Neural cell (in vitro differentiated cells): ENCODE measurements around the gene ST3GAL5. TPM values are rescaled to one million over a fixed set of nuclear protein-coding genes. Genes with fewer than 3 reads are reported as not detected.
"Not testable (repeated sequence)": the region's sequence is repeated elsewhere in the genome, so short reads cannot be mapped to it uniquely, and the experiment has no call there.

Source experiments
- H2AFZ ChIP-seq: fragments of 200-600, 300-800 bp; sonication (generic), shearing (Covaris generic); 2 replicates; pipeline ENCODE4 v1.6.0; 2014; ENCODE audit warnings: low read depth, mild to moderate bottlenecking, antibody characterized with exemption, low read length, moderate library complexity
- H3F3A ChIP-seq: fragments of 200-600 bp; shearing (Covaris generic); 2 replicates; pipeline ENCODE4 v1.6.1; 2016; ENCODE audit warnings: mild to moderate bottlenecking, moderate library complexity, mixed read lengths, antibody characterized with exemption, low read length; ENCODE audit not compliant: insufficient read depth, poor library complexity, severe bottlenecking
- H3K27ac ChIP-seq: fragments of 200-600, 300-800 bp; sonication (generic), shearing (Covaris generic); 2 replicates; pipeline ENCODE4 v1.5.1; 2014; ENCODE audit warnings: mild to moderate bottlenecking, low read length, moderate library complexity
- H3K27me3 ChIP-seq: fragments of 300-800, 200-600 bp; sonication (generic), shearing (Covaris generic); 2 replicates; pipeline ENCODE4 v1.6.0; 2014; ENCODE audit warnings: mild to moderate bottlenecking, low read depth, low read length, moderate library complexity; ENCODE audit not compliant: insufficient read depth
- H3K36me3 ChIP-seq: fragments of 300-800, 200-600 bp; sonication (generic), shearing (Covaris generic); 2 replicates; pipeline ENCODE4 v1.5.1; 2014; ENCODE audit warnings: mild to moderate bottlenecking, antibody characterized with exemption, low read length, moderate library complexity; ENCODE audit not compliant: insufficient read depth
- H3K4me2 ChIP-seq: fragments of 300-800, 200-600 bp; sonication (generic), shearing (Covaris generic); 2 replicates; pipeline ENCODE4 v1.6.0; 2014; ENCODE audit warnings: mild to moderate bottlenecking, low read length
- H3K4me3 ChIP-seq: fragments of 300-800, 200-600 bp; sonication (generic), shearing (Covaris generic); 2 replicates; pipeline ENCODE4 v1.5.1; 2014; ENCODE audit warnings: mild to moderate bottlenecking, low read length, moderate library complexity
- H3K79me2 ChIP-seq: fragments of 200-600 bp; shearing (Covaris generic); replicated peaks from 2 replicates; pipeline ENCODE4 v1.6.0; 2014; ENCODE audit warnings: mild to moderate bottlenecking, low read length, moderate library complexity; ENCODE audit not compliant: insufficient read depth
- H3K9ac ChIP-seq: fragments of 300-800, 200-600 bp; sonication (generic), shearing (Covaris generic); 2 replicates; pipeline ENCODE4 v1.6.1; 2016; ENCODE audit warnings: mild to moderate bottlenecking, low read length, mixed read lengths
- H3K9me2 ChIP-seq: fragments of 200-600 bp; shearing (Covaris generic); 2 replicates; pipeline ENCODE4 v1.6.1; 2016; ENCODE audit warnings: mild to moderate bottlenecking, low read length, mixed read lengths; ENCODE audit not compliant: insufficient read depth
- H3K9me3 ChIP-seq: fragments of 200-600, 300-800 bp; sonication (generic), shearing (Covaris generic); 2 replicates; pipeline ENCODE4 v1.6.1; 2016; ENCODE audit warnings: mild to moderate bottlenecking, mixed run types, low read length, moderate library complexity, mixed read lengths
- H4K20me1 ChIP-seq: fragments of 200-600 bp; shearing (Covaris generic); 2 replicates; pipeline ENCODE4 v1.6.1; 2016; ENCODE audit warnings: mild to moderate bottlenecking, mixed run types; ENCODE audit not compliant: insufficient read depth
- EP300 ChIP-seq: fragments of 450-650 bp; conservative IDR thresholded peaks from 2 replicates; pipeline ENCODE4 v1.6.1; 2014; ENCODE audit warnings: antibody characterized with exemption, mild to moderate bottlenecking, moderate library complexity; ENCODE audit not compliant: poor library complexity, severe bottlenecking
- EZH2 ChIP-seq: fragments of 200-600, 300-800 bp; shearing (Covaris generic), sonication (generic); IDR thresholded peaks from 2 replicates; pipeline ENCODE4 v1.6.1; 2014; ENCODE audit warnings: antibody characterized with exemption, low read length, borderline replicate concordance, mild to moderate bottlenecking; ENCODE audit not compliant: insufficient read depth, poor library complexity, severe bottlenecking
- MXI1 ChIP-seq: fragments of 450-650 bp; conservative IDR thresholded peaks from 2 replicates; pipeline ENCODE4 v1.6.1; 2014; ENCODE audit warnings: antibody characterized with exemption, mild to moderate bottlenecking; ENCODE audit not compliant: poor library complexity, severe bottlenecking
- POLR2AphosphoS5 ChIP-seq: IDR thresholded peaks from 2 replicates; pipeline ENCODE4 v1.6.1; 2012
- RAD21 ChIP-seq: fragments of 450-650 bp; conservative IDR thresholded peaks from 2 replicates; pipeline ENCODE4 v1.6.1; 2014; ENCODE audit warnings: antibody characterized with exemption, mild to moderate bottlenecking, moderate library complexity
- SMC3 ChIP-seq: fragments of 450-650 bp; conservative IDR thresholded peaks from 2 replicates; pipeline ENCODE4 v1.6.1; 2014; ENCODE audit warnings: antibody characterized with exemption, mild to moderate bottlenecking, moderate library complexity; ENCODE audit not compliant: poor library complexity
- TAF1 ChIP-seq: IDR thresholded peaks from 2 replicates; pipeline ENCODE4 v1.6.1; 2012; ENCODE audit warnings: low read depth
- polyA plus RNA-seq: library from polyadenylated mRNA; depleted of rRNA; stranded (reverse); fragments of >200 nt; gene quantifications from 2 replicates; pipeline ENCODE4 v1.2.3, GENCODE V29; 2014
- TF ChIP-seq, protein P1 (sequence below): IDR thresholded peaks from 2 replicates; pipeline ENCODE4 v1.6.1; 2012; ENCODE audit warnings: borderline replicate concordance
- TF ChIP-seq, protein P2 (sequence below): fragments of 450-650 bp; IDR thresholded peaks from 2 replicates; pipeline ENCODE4 v1.5.1; 2014; ENCODE audit warnings: antibody characterized with exemption, mild to moderate bottlenecking, moderate library complexity; ENCODE audit not compliant: poor library complexity, severe bottlenecking

ST3GAL5 gene
- polyA plus RNA-seq, 1 donor from 2014 or later: 55.6 TPM

DNA sequence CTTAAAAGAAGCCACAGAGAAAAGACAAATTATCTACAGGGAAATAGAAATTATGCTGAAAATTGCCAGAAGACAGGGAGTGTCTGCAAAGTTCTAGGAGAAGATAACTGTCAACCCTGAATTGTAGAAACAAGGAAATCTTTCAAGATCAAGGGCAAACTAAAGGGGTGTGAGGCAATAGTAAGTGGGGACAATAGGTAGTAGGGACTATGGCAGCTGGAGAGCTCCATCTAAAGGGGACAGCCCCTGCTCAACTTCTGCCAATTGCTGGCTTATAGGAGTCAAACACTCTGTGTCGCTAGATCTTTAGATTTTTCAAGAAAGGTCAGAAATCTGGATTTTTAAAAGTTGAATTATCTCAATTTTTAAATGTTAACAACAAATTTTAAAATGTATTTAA lies 10.1 kb upstream of the ST3GAL5 start:
- H3K79me2 ChIP-seq: no peaks in the 10 kb centered on the region
- H3K27ac ChIP-seq: no peak overlapping the region
- TF ChIP-seq RAD21 (no peak), MXI1 (no peak), EZH2 (no peak), POLR2AphosphoS5 (no peak), SMC3 (no peak), EP300 (no peak), TAF1 (no peak)
- TF ChIP-seq, protein P1, sequence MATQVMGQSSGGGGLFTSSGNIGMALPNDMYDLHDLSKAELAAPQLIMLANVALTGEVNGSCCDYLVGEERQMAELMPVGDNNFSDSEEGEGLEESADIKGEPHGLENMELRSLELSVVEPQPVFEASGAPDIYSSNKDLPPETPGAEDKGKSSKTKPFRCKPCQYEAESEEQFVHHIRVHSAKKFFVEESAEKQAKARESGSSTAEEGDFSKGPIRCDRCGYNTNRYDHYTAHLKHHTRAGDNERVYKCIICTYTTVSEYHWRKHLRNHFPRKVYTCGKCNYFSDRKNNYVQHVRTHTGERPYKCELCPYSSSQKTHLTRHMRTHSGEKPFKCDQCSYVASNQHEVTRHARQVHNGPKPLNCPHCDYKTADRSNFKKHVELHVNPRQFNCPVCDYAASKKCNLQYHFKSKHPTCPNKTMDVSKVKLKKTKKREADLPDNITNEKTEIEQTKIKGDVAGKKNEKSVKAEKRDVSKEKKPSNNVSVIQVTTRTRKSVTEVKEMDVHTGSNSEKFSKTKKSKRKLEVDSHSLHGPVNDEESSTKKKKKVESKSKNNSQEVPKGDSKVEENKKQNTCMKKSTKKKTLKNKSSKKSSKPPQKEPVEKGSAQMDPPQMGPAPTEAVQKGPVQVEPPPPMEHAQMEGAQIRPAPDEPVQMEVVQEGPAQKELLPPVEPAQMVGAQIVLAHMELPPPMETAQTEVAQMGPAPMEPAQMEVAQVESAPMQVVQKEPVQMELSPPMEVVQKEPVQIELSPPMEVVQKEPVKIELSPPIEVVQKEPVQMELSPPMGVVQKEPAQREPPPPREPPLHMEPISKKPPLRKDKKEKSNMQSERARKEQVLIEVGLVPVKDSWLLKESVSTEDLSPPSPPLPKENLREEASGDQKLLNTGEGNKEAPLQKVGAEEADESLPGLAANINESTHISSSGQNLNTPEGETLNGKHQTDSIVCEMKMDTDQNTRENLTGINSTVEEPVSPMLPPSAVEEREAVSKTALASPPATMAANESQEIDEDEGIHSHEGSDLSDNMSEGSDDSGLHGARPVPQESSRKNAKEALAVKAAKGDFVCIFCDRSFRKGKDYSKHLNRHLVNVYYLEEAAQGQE: no peak
- TF ChIP-seq, protein P2, sequence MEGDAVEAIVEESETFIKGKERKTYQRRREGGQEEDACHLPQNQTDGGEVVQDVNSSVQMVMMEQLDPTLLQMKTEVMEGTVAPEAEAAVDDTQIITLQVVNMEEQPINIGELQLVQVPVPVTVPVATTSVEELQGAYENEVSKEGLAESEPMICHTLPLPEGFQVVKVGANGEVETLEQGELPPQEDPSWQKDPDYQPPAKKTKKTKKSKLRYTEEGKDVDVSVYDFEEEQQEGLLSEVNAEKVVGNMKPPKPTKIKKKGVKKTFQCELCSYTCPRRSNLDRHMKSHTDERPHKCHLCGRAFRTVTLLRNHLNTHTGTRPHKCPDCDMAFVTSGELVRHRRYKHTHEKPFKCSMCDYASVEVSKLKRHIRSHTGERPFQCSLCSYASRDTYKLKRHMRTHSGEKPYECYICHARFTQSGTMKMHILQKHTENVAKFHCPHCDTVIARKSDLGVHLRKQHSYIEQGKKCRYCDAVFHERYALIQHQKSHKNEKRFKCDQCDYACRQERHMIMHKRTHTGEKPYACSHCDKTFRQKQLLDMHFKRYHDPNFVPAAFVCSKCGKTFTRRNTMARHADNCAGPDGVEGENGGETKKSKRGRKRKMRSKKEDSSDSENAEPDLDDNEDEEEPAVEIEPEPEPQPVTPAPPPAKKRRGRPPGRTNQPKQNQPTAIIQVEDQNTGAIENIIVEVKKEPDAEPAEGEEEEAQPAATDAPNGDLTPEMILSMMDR: no peak
- H3K9me3 ChIP-seq: no peaks in the 10 kb centered on the region
- H2AFZ ChIP-seq: no peak overlapping the region
- H3K36me3 ChIP-seq: no peaks in the 10 kb centered on the region
- no peaks in the 10 kb centered on the region for H3F3A ChIP-seq
- H4K20me1 ChIP-seq: no peaks in the 10 kb centered on the region
- no peaks in the 10 kb centered on the region for H3K9me2 ChIP-seq
- H3K9ac ChIP-seq: no peak overlapping the region
- H3K4me3 ChIP-seq: no peak overlapping the region
- H3K4me2 ChIP-seq: no peak overlapping the region
- H3K27me3 ChIP-seq: no peaks in the 10 kb centered on the region

DNA sequence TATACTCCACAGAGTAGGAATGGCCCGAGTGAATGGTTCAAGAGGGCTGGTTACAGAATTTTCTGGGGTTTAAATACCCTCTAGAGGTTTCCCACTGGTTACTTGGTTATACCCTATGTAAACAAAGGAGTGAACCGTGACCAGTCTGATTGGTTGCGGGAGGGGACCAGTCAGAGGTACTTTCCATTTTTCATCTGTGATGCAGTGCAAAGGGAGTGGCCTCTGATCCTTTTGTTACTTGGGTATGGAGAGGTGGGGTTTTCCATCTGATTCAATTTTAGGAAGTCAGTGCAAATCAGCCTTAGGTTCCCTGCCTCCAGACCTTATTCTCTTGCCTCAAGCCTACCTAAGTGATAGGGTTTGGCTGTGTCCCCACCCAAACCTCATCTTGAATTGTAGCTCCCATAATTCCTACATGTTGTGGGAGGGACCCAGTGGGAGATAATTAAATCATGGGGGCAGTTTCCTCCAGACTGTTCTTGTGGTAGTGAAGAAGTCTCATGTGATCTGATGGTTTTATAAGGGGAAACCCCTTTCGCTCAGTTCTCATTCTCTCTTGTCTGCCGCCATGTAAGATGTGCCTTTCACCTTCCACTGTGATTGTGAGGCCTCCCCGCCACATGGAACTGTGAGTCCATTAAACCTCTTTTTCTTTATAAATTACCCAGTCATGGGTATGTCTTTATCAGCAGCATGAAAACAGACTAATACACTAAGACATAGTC lies 5.9 kb upstream of the ST3GAL5 start:
- not testable (repeated sequence) for H3K4me2 ChIP-seq, H3K4me3 ChIP-seq, H3K9me2 ChIP-seq, H3K9ac ChIP-seq, H3K27ac ChIP-seq, H3K36me3 ChIP-seq, H3K27me3 ChIP-seq, H4K20me1 ChIP-seq, H2AFZ ChIP-seq, H3K9me3 ChIP-seq, H3K79me2 ChIP-seq, H3F3A ChIP-seq
